Hepatocyte (in vitro differentiated cells): ENCODE measurements around the gene PRX.

Experiments used
- CTCF ChIP-seq: fragments of 200-600 bp; sonication (generic); IDR thresholded peaks from 2 replicates; pipeline ENCODE4 v1.5.1; 2016; ENCODE audit warnings: antibody characterized with exemption, mild to moderate bottlenecking; ENCODE audit not compliant: poor library complexity
- EZH2phosphoT487 ChIP-seq: fragments of 200-600 bp; sonication (generic); IDR thresholded peaks from one replicate; pipeline ENCODE4 v1.6.1; 2018; ENCODE audit warnings: antibody characterized with exemption, mild to moderate bottlenecking, low read depth, moderate library complexity; ENCODE audit not compliant: unreplicated experiment, severe bottlenecking

DNA sequence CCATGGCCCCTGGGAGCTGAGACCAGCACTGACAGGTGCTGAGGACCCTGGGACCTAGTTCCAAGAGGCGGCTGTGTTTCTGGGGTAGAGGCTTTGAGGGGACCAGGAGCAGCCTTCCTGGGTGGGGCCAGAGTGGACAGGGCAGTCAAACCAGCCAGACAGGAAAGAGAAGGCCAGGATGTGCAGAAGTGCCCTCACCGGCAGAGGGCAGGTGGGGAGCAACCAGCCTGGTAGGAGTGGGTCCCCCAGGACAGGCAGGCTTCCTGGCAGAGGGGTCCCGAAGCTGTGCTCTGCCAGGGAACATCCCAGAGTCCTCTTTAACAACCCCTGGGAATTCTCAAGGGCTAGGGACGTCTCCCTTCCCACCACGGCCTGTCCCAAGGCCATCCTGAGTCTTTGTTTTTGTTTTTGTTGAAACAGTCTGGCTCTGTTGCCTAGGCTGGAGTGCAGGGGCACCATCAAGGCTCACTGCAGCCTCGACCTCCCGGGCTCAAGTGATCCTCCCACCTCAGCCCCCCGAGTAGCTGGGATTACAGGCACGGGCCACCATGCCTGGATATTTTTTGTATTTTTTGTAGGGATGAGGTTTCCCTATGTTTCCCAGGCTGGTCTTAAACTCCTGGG, 20.2 kb downstream of the PRX start:
- TF ChIP-seq CTCF (peak; percentile 13), EZH2phosphoT487 (no peak)
